ENCODE measurements around the gene MDM1.

DNA sequence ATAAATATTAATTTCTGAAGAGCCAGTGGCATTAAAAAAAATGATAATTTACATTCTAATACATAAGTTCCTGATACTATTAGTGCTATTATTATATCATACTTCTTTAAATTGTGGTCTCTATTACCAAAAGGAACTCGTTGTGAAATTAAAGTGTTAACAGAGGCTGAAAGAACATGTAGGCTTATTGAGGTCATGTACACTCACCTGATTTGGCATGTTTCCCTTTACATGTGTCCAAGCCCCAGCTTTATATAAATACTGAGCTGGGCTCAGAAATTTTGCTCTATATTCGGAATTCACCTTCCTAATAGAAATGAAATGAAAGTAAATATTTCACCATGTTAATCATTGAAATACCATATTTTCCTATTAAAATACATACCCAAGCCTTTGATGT is 11.0 kb downstream of the MDM1 start:
- TF ChIP-seq, protein P1, sequence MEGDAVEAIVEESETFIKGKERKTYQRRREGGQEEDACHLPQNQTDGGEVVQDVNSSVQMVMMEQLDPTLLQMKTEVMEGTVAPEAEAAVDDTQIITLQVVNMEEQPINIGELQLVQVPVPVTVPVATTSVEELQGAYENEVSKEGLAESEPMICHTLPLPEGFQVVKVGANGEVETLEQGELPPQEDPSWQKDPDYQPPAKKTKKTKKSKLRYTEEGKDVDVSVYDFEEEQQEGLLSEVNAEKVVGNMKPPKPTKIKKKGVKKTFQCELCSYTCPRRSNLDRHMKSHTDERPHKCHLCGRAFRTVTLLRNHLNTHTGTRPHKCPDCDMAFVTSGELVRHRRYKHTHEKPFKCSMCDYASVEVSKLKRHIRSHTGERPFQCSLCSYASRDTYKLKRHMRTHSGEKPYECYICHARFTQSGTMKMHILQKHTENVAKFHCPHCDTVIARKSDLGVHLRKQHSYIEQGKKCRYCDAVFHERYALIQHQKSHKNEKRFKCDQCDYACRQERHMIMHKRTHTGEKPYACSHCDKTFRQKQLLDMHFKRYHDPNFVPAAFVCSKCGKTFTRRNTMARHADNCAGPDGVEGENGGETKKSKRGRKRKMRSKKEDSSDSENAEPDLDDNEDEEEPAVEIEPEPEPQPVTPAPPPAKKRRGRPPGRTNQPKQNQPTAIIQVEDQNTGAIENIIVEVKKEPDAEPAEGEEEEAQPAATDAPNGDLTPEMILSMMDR (IDR thresholded peaks at IDR 0.05; ENCODE audit: low read depth, low read length), result no peak
- TF ChIP-seq POLR2A (IDR thresholded peaks at IDR 0.05; ENCODE audit: extremely low read depth, insufficient read length), result no peak
- TF ChIP-seq, protein P2, sequence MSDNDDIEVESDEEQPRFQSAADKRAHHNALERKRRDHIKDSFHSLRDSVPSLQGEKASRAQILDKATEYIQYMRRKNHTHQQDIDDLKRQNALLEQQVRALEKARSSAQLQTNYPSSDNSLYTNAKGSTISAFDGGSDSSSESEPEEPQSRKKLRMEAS (IDR thresholded peaks at IDR 0.05; ENCODE audit: low read depth, low read length), result no peak
- no peak for TF ChIP-seq MYC (IDR thresholded peaks at IDR 0.05; ENCODE audit: low read depth, low read length)
